Measurements from ENCODE around the gene TNS3.
"Not testable (repeated sequence)": the region's sequence is repeated elsewhere in the genome, so short reads cannot be mapped to it uniquely, and the experiment has no call there.

The TNS3 gene

GRCh38 chr7:47264021-47264651, 317.8 kb downstream of the TNS3 start:
- no peak for DNase-seq

- DNase-seq: no peak
These were observed 319.0 kb downstream of the TNS3 start for GRCh38 chr7:47262881-47263280.

GRCh38 chr7:47262160-47262559, 319.8 kb downstream of the TNS3 start:
- DNase-seq: not testable (repeated sequence)

GRCh38 chr7:47260270-47260669, 321.6 kb downstream of the TNS3 start:
- no peak for DNase-seq

- DNase-seq: no peak
These were observed 322.2 kb downstream of the TNS3 start for GRCh38 chr7:47259682-47260081.

- no peak for DNase-seq
These were observed 323.1 kb downstream of the TNS3 start for GRCh38 chr7:47258798-47259197.

- no peak for DNase-seq
These were observed 325.9 kb downstream of the TNS3 start for GRCh38 chr7:47256016-47256415.

GRCh38 chr7:47255441-47255840, 326.5 kb downstream of the TNS3 start:
- DNase-seq: no peak

GRCh38 chr7:47255007-47255406, 326.9 kb downstream of the TNS3 start:
- no peak for DNase-seq

- peak; percentile 21 for DNase-seq
These were observed 327.6 kb downstream of the TNS3 start for GRCh38 chr7:47254081-47254977.

GRCh38 chr7:47253650-47254080, 328.2 kb downstream of the TNS3 start:
- DNase-seq: no peak

GRCh38 chr7:47252675-47253074, 329.2 kb downstream of the TNS3 start:
- no peak for DNase-seq

- DNase-seq: no peak
These were observed 332.6 kb downstream of the TNS3 start for GRCh38 chr7:47249361-47249760.

- no peak for DNase-seq
These were observed 333.1 kb downstream of the TNS3 start for GRCh38 chr7:47248797-47249196.

- DNase-seq: no peak
These were observed 334.8 kb downstream of the TNS3 start for GRCh38 chr7:47247132-47247531.

GRCh38 chr7:47244692-47245091, 337.2 kb downstream of the TNS3 start:
- DNase-seq: no peak

- DNase-seq: no peak
These were observed 340.5 kb downstream of the TNS3 start for GRCh38 chr7:47241112-47242065.

- no peak for DNase-seq
These were observed 341.9 kb downstream of the TNS3 start for GRCh38 chr7:47239931-47240421.

GRCh38 chr7:47239034-47239433, 342.9 kb downstream of the TNS3 start:
- no peak for DNase-seq

- no peak for DNase-seq
These were observed 345.3 kb downstream of the TNS3 start for GRCh38 chr7:47236480-47237129.

GRCh38 chr7:47233996-47234395, 347.9 kb downstream of the TNS3 start:
- DNase-seq: no peak

GRCh38 chr7:47232751-47233412, 349.0 kb downstream of the TNS3 start:
- DNase-seq: no peak
